ELF-1 (cell line): ENCODE data around the gene MIS12.

Experiments used
- DNase-seq: peaks from one replicate; pipeline ENCODE4 v3.0.0-alpha.2; 2016; ENCODE audit warnings: low read depth, low spot score

The MIS12 gene

DNA sequence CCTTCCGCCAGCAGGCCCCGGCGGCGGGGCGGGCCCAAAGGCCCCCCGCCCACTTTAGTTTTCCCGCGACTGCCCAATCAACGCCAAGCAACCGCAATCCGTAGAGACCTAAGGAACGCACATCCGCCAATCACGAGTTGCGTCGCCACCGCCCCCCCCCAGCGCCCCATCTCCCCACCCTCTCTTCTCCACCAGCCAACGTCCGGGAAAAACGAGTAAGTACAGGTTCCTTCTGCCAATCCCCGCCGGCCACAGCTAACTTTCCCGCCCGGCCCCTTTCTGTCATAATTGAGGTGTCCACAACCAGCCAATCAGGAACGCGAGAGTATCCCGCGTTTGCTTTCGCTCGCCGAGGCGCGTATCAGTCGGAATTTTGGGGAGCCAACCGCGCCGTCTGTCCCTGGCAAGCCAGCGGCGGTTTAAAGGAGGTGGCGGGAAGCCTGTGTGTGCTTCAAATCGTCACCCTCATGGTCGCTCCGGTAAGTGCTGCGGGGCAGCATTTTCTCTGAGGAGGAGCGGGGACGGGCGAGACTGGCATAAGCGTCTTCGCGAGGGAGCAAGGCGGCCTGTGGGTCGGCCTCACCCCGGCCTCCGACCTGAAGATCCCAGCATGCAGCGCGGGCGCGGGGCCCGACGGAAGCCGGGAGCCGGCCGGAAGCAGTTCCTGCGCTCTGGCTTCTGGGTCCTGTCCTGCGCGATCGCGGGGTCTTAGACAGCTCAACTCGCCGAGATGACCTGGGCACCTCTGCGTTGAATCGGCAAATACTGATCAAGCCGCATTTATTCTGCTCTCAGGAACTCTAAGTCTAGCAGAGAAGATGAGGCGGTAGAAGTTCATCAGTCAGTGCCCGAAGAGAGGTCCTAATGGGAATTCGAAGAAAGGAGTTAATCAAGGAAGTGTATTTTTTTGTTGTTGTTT, at the start of gene MIS12:
MIS12 (plus strand) TSS at position 361 of the 919 bp plus-strand sequence. CDS start 2,297 bp downstream, outside the sequence.
- peak; percentile 99 for DNase-seq

GRCh38 chr17:5437721-5438317, 48.5 kb upstream of the MIS12 start:
- DNase-seq: no peak

GRCh38 chr17:5438716-5439445, 47.5 kb upstream of the MIS12 start, which contains the start of gene C1QBP:
Gene C1QBP, minus strand, starts transcription at chr17:5439155. Its CDS starts 82 bp downstream, at chr17:5439073.
- DNase-seq: peak; percentile 98

DNA sequence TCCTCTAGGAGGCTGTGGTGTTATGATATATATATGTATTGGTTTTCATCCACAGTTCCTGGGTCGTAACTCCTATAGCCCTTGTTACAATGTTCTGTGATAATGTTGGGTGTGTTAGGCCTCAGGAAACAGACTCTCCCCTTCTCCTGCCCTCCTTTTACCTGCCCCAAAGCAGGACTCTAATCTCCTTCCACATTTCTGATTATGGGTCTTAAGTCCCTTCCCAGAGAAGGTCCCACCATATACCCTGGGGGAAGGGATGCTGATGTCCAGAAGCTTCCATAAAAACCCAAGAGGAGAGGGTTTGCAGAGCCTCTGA, 47.0 kb upstream of the MIS12 start:
- DNase-seq: no peak

GRCh38 chr17:5443728-5444127, 42.6 kb upstream of the MIS12 start:
- DNase-seq: no peak

GRCh38 chr17:5444209-5444608, 42.2 kb upstream of the MIS12 start:
- no peak for DNase-seq

DNA sequence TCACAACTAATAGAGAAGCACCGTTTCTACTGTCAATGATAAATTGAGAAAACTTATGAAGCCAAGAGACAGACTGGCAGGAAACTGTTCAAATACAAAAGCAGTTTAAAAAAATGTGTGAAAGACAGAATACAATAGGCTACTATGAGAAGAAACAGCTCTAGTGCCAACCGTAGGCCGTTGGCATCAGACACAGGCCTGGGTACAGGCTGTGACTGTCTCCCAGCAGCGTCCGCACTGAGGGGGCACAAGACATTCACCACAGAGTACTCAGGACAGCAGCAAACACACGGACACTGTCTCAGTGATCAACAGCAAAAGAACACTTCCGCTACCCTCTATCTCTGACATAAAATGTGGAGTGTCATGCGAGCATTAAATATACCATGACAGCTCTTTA, 39.6 kb upstream of the MIS12 start:
- DNase-seq: no peak

DNA sequence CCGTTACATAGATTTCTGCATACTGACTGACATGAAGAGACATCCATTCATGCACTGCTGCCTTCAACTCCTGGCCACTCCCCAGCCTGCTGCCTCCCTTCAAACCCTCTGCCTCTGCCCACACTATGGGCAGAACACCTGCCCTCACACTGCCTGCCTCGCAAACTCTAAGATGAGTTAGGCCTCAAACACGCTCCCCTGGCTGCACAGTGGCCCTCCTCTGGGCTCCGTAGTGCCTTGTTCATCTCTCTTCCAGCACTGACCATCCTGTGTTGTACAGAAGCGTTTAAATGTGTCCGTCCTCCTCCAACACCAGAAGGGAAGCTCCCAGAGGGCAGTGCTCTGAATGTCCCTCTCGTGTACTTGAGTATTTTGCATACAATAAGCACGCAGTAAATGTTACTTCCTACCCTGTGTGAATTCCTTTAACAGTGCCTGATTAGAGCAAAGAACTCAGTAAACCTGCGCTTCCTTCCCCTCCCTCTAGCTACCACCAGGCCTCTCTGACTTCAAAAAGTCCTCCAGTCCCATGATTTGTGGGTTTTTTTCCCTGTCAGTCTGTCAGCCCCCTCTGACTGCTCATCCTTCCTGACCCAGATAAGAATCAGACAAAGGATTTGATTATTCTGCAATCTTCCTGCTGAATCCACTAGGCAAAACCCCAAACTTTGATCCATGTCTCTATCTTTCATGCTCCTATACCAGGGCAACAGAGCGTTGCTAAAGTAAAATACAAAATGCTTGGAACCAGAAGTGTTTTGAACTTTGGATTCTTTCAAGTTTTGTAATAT, 21.5 kb upstream of the MIS12 start:
- DNase-seq: no peak

GRCh38 chr17:5466295-5466694, 20.1 kb upstream of the MIS12 start:
- DNase-seq: no peak

- peak; percentile 13 for DNase-seq
These were observed 18.9 kb upstream of the MIS12 start for GRCh38 chr17:5467416-5467815.

DNA sequence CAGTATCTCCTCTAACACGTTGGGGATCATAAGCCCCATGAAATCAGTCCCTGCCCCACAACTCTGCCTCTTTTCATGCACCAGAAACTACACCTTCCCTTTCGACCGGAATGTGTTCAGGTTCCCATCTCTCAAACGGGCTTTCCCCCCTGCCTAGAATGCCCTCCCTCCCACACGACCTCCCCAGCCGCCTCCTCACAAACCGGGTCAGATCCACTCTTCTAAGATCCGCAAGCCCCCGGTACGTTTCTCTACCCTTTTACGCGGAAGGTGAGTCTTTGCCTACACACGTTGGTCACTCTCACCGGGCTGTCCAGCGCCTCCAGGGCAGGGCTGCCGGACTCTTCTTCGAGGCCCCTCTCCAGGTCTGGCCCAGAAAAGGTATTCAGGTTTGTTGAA, 18.3 kb upstream of the MIS12 start:
- DNase-seq: no peak

- no peak for DNase-seq
These were observed 13.9 kb upstream of the MIS12 start for GRCh38 chr17:5472511-5472910.

DNA sequence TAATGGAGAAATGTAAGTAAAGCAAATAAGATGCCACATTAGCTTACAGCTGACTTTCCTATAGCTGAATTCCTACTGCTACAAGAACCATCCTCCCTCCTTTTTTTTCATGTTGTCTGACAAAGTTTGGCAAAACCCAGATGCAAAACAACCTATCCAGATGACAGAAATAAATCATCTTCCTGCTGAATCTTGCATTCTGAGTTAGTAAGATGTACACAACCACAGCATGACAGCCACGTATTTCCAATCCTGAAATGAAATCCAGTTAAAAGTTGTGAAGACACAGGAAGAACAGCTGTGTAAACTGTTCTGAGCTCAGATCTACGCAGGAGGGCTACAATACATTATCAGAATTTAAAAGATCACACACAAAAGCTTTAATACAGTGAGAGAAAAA, 12.5 kb upstream of the MIS12 start:
- no peak for DNase-seq

GRCh38 chr17:5478992-5479391, 7.4 kb upstream of the MIS12 start:
- no peak for DNase-seq

GRCh38 chr17:5480962-5481361, 5.4 kb upstream of the MIS12 start:
- DNase-seq: no peak

GRCh38 chr17:5481451-5481850, 4.9 kb upstream of the MIS12 start:
- no peak for DNase-seq

DNA sequence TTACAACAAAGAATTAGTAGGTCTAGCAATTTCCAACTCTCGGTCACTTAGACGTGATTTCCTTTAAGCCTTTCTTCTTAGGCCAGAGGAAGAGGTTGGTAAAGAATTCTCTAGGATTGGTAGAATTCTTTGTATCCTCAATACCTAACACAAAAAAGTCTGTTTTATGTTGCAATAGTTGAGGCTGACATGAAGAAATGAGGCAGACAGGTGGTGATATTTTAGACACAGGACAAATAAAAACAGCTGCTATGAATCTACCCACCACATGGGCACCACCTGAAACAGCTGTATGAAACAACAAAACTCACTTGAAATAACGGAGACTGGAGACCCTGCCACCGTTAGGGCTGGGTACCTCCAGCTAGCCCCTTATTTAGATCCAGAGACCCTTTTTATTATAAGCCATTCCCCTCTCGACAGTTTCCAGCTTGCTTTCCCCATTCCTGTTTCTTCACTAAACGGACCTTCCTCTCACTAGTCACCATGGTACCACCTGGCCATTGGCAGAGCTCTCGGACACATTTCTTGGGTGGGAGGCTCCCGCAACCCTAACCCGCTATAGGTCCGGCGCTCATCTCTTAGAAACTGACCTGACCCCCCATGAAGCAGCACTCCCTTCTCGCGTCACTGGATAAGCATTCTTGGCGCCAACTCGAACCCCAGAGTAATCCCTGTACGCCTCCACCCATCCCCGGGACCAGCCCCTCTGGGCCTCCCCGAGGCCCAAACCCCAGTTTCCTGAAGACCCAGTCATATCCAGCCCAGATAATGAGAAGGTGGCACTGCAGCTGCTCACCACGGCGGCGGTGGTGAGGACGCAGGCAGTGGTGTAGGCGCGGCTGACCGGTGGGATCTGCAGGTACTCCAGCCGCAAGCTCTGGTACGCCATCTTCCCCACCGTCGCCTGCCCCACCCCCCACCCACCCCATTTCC, 828 bp upstream of the MIS12 start, which contains the start of gene DERL2:
DERL2 (minus strand) TSS at position 909 of the 936 bp plus-strand sequence; CDS start at position 892, 17 bp downstream.
- peak; percentile 63 for DNase-seq

DNA sequence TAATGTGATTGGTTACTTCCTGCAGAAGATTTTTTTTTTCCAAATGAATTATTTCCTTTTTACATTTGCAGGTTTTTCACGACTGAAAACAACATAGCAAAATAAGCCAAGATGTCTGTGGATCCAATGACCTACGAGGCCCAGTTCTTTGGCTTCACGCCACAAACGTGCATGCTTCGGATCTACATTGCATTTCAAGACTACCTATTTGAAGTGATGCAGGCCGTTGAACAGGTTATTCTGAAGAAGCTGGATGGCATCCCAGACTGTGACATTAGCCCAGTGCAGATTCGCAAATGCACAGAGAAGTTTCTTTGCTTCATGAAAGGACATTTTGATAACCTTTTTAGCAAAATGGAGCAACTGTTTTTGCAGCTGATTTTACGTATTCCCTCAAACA, 2.4 kb downstream of the MIS12 start:
- DNase-seq: no peak

DNA sequence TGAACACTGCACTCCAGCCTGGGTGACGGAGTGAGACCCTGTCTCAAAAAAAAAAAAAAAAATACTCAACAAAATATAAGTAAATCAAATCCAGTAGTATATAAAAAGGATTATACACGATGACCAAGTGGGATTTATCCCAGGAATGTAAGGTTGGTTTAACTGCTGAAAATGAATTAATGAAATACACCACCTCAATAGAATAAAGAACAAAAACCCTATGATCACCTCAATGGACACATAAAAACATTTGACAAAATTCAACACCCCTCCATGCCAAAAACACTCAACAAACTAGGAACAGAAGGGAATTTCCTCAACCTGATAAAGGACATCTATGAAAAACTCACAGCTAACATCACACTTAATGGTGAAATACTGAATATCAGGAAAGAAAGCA, 6.6 kb downstream of the MIS12 start:
- no peak for DNase-seq

GRCh38 chr17:5499476-5500231, 13.3 kb downstream of the MIS12 start:
- peak; percentile 45 for DNase-seq
